GM23338 (cell line): Measurements from ENCODE around the gene PTRH1. TPM values are rescaled to one million over a fixed set of nuclear protein-coding genes. Genes with fewer than 3 reads are reported as not detected.

Experiments
- ATAC-seq: fragments of 200-7000 bp; cut with Tn5 transposase; 3 replicates; pipeline ENCODE4 v1.9.1; 2020
- DNase-seq: peaks from one replicate; pipeline ENCODE4 v3.0.0-alpha.2; 2015; ENCODE audit warnings: low spot score
- H2AFZ ChIP-seq: fragments of 200-600 bp; sonication (generic); 2 replicates; pipeline ENCODE4 v1.8.0; 2016; ENCODE audit warnings: antibody characterized with exemption, mild to moderate bottlenecking, moderate library complexity
- H3F3A ChIP-seq: fragments of 200-600 bp; sonication (generic); replicated peaks from 2 replicates; pipeline ENCODE4 v1.8.0; 2017; ENCODE audit warnings: antibody characterized with exemption, mixed run types, low read depth
- H3K27ac ChIP-seq: fragments of 200-600 bp; sonication (generic); 2 replicates; pipeline ENCODE4 v1.6.1; 2016; ENCODE audit warnings: low read depth
- H3K27me3 ChIP-seq: fragments of 200-600 bp; sonication (generic); 2 replicates; pipeline ENCODE4 v1.8.0; 2016; ENCODE audit warnings: mild to moderate bottlenecking, mixed run types, moderate library complexity; ENCODE audit not compliant: insufficient read depth
- H3K36me3 ChIP-seq: fragments of 200-600 bp; sonication (generic); 2 replicates; pipeline ENCODE4 v1.8.0; 2016; ENCODE audit warnings: mild to moderate bottlenecking; ENCODE audit not compliant: insufficient read depth
- H3K4me1 ChIP-seq: fragments of 200-600 bp; sonication (generic); 2 replicates; pipeline ENCODE4 v1.8.0; 2016; ENCODE audit warnings: mild to moderate bottlenecking, moderate library complexity; ENCODE audit not compliant: insufficient read depth
- H3K4me2 ChIP-seq: fragments of 200-600 bp; sonication (generic); 2 replicates; pipeline ENCODE4 v1.7.1; 2017; ENCODE audit warnings: mixed run types
- H3K4me3 ChIP-seq: fragments of 200-600 bp; sonication (generic); 2 replicates; pipeline ENCODE4 v1.6.1; 2016; ENCODE audit warnings: mixed run types
- H3K79me2 ChIP-seq: fragments of 200-600 bp; sonication (generic); replicated peaks from 2 replicates; pipeline ENCODE4 v1.8.0; 2017; ENCODE audit warnings: mild to moderate bottlenecking; ENCODE audit not compliant: insufficient read depth
- H3K9me2 ChIP-seq: fragments of 200-600 bp; sonication (generic); 2 replicates; pipeline ENCODE4 v1.8.0; 2017; ENCODE audit not compliant: insufficient read depth
- H4K20me1 ChIP-seq: fragments of 200-600 bp; sonication (generic); replicated peaks from 2 replicates; pipeline ENCODE4 v1.8.0; 2017; ENCODE audit warnings: mild to moderate bottlenecking; ENCODE audit not compliant: insufficient read depth
- H3K27ac Mint-ChIP-seq: 2 replicates; pipeline ENCODE4 v1.8.0; 2020; ENCODE audit warnings: inconsistent platforms, mild to moderate bottlenecking, moderate library complexity, mixed read lengths
- H3K27me3 Mint-ChIP-seq: 3 replicates; pipeline ENCODE4 v1.8.0; 2022; ENCODE audit warnings: low read depth, mild to moderate bottlenecking, moderate library complexity, mixed read lengths, inconsistent platforms; ENCODE audit not compliant: insufficient read depth, poor library complexity
- H3K36me3 Mint-ChIP-seq: 3 replicates; pipeline ENCODE4 v1.8.0; 2021; ENCODE audit warnings: low read depth, mild to moderate bottlenecking, inconsistent platforms, moderate library complexity, mixed read lengths
- H3K4me1 Mint-ChIP-seq: 3 replicates; pipeline ENCODE4 v1.8.0; 2020; ENCODE audit warnings: mild to moderate bottlenecking, inconsistent platforms, mixed read lengths
- H3K4me3 Mint-ChIP-seq: 3 replicates; pipeline ENCODE4 v1.8.0; 2021; ENCODE audit warnings: moderate library complexity, mild to moderate bottlenecking, inconsistent platforms, mixed read lengths
- H3K9me3 Mint-ChIP-seq: 3 replicates; pipeline ENCODE4 v1.8.0; 2020; ENCODE audit warnings: moderate library complexity, mild to moderate bottlenecking, inconsistent platforms, mixed read lengths
- CREB1 ChIP-seq: fragments of 250-450 bp; sonication (Bioruptor Pico); IDR thresholded peaks from 2 replicates; pipeline ENCODE4 v1.5.0; 2020; ENCODE audit warnings: low read depth, mild to moderate bottlenecking, moderate library complexity
- CTCF ChIP-seq, 2 experiments: fragments of 200-600 bp in 1 of 2; sonication (generic) in 1 of 2; conservative IDR thresholded peaks; 2 replicates each; pipeline versions ENCODE4 v1.5.1 to v1.6.1; 2016 to 2017; ENCODE audit warnings: antibody characterized with exemption in 2 of 2, low read depth in 2 of 2, mild to moderate bottlenecking in 2 of 2, moderate library complexity in 1 of 2
- EZH2 ChIP-seq: fragments of 200-600 bp; sonication (generic); IDR thresholded peaks from one replicate; pipeline ENCODE4 v1.8.0; 2017; ENCODE audit warnings: antibody characterized with exemption, mild to moderate bottlenecking, low read depth; ENCODE audit not compliant: unreplicated experiment
- EZH2phosphoT487 ChIP-seq: fragments of 200-600 bp; sonication (generic); IDR thresholded peaks from one replicate; pipeline ENCODE4 v1.8.1; 2018; ENCODE audit warnings: antibody characterized with exemption; ENCODE audit not compliant: unreplicated experiment
- STAT1 ChIP-seq: IDR thresholded peaks from one replicate; pipeline ENCODE4 v1.6.1; 2016; ENCODE audit warnings: antibody characterized with exemption; ENCODE audit not compliant: unreplicated experiment
- ZNF114 ChIP-seq: fragments of 250-450 bp; sonication (Bioruptor Pico); IDR thresholded peaks from 2 replicates; pipeline ENCODE4 v1.5.0; 2020; ENCODE audit warnings: mild to moderate bottlenecking, moderate library complexity
- polyA plus RNA-seq: library from polyadenylated mRNA; unstranded; fragments of >200 nt; fragmentation: Nextera tagmentation; extraction: Ambion mirVana; gene quantifications from 2 replicates; pipeline ENCODE4 v1.2.1, GENCODE V29; 2016
- total RNA-seq: library from RNA; depleted of rRNA; stranded (reverse); fragments of >200 nt; shearing (Covaris generic); gene quantifications from 2 replicates; pipeline ENCODE4 v1.2.3, GENCODE V29; 2014
- TF ChIP-seq, protein P1 (sequence below): IDR thresholded peaks from 2 replicates; pipeline ENCODE4 v1.6.1; 2016; ENCODE audit warnings: antibody characterized with exemption

PTRH1 gene
- total and polyA plus RNA-seq, 2 experiments from 2014 or later, result 15.1 to 18.6 TPM

- no peak overlapping the region for H3K27ac Mint-ChIP-seq
- Histone ChIP-seq H3K4me2 (no peak overlapping the region), H2AFZ (no peak overlapping the region), H3K9me2 (no peaks in the 10 kb centered on the region), H4K20me1 (no peaks in the 10 kb centered on the region), H3K36me3 (no peaks in the 10 kb centered on the region), H3F3A (0 out of 2 replicates have a peak, but pooled peaks cover 9% of the 10 kb centered on the region), H3K4me3 (no peak overlapping the region), H3K27me3 (no peaks in the 10 kb centered on the region), H3K4me1 (peaks cover 15% of the 10 kb centered on the region), H3K27ac (no peak overlapping the region), H3K79me2 (no peaks in the 10 kb centered on the region)
- H3K4me1 Mint-ChIP-seq, result peaks cover 31% of the 10 kb centered on the region
- peak overlapping the region; percentile 33; the same call in 1 of the 3 replicates for H3K4me3 Mint-ChIP-seq
- H3K9me3 Mint-ChIP-seq, result peaks cover 4% of the 10 kb centered on the region; the same call in 2 of the 3 replicates
- peaks cover 9% of the 10 kb centered on the region for H3K27me3 Mint-ChIP-seq
- peak; percentile 16 for ATAC-seq
- H3K36me3 Mint-ChIP-seq, result no peaks in the 10 kb centered on the region; the same call in 2 of the 3 replicates
- TF ChIP-seq CTCF (conservative IDR thresholded peaks at IDR 0.05; ENCODE audit: low read depth in 2 of 2) (peak; percentile 44 to 69), STAT1 (no peak)
- DNase-seq, result peak; percentile 68
Measured at GRCh38 chr9:127707766-127708165, 7.7 kb downstream of the PTRH1 start.

- no peak within 1 kb of the TSS for H2AFZ ChIP-seq
- no peaks in the 10 kb centered on the region for H3K9me2 ChIP-seq
- peak; percentile 84 for ATAC-seq
- Mint-ChIP-seq H3K36me3 (no peaks in the 10 kb centered on the region; the same call in 2 of the 3 replicates), H3K9me3 (peaks cover 4% of the 10 kb centered on the region; the same call in 2 of the 3 replicates), H3K27ac (no peak within 1 kb of the TSS), H3K4me3 (peak within 1 kb of the TSS; percentile 61), H3K27me3 (peaks cover 6% of the 10 kb centered on the region), H3K4me1 (peaks cover 26% of the 10 kb centered on the region)
- H3F3A ChIP-seq, result 0 out of 2 replicates have a peak, but pooled peaks cover 5% of the 10 kb centered on the region
- H3K79me2 ChIP-seq, result no peaks in the 10 kb centered on the region
- no peaks in the 10 kb centered on the region for H3K27me3 ChIP-seq
- no peak for TF ChIP-seq EZH2phosphoT487
- TF ChIP-seq, protein P1, sequence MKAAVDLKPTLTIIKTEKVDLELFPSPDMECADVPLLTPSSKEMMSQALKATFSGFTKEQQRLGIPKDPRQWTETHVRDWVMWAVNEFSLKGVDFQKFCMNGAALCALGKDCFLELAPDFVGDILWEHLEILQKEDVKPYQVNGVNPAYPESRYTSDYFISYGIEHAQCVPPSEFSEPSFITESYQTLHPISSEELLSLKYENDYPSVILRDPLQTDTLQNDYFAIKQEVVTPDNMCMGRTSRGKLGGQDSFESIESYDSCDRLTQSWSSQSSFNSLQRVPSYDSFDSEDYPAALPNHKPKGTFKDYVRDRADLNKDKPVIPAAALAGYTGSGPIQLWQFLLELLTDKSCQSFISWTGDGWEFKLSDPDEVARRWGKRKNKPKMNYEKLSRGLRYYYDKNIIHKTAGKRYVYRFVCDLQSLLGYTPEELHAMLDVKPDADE, result no peak
- no peak for TF ChIP-seq ZNF114 (CRISPR knock-in tag)
- no peak for TF ChIP-seq CREB1
- TF ChIP-seq EZH2, result no peak
- H3K4me3 ChIP-seq, result peak within 1 kb of the TSS; percentile 35; the same call in 1 of the 2 replicates
- H4K20me1 ChIP-seq, result no peaks in the 10 kb centered on the region
- DNase-seq, result peak; percentile 83
- H3K36me3 ChIP-seq, result no peaks in the 10 kb centered on the region
- no peak within 1 kb of the TSS for H3K27ac ChIP-seq
- H3K4me2 ChIP-seq, result peak within 1 kb of the TSS; percentile 43
- peaks cover 10% of the 10 kb centered on the region; the same call in 1 of the 2 replicates for H3K4me1 ChIP-seq
Measured at GRCh38 chr9:127706836-127707241, 8.6 kb downstream of the PTRH1 start, which contains the start of gene CFAP157. TSS of gene CFAP157 (plus strand) at chr9:127706988. CDS start at chr9:127707032, 44 bp downstream.
